SU-DHL-6 (cell line): ENCODE data around the gene TRIM61.

ENCODE experiments used
- H2AFZ ChIP-seq: fragments of 200-600 bp; sonication (generic); 2 replicates; pipeline ENCODE4 v1.6.1; 2014; ENCODE audit warnings: low read depth, mild to moderate bottlenecking, moderate library complexity, mixed read lengths, antibody characterized with exemption, low read length; ENCODE audit not compliant: severe bottlenecking
- H3F3A ChIP-seq: fragments of 200-600 bp; shearing (Covaris generic); 2 replicates; pipeline ENCODE4 v1.6.0; 2016; ENCODE audit warnings: antibody characterized with exemption, mild to moderate bottlenecking; ENCODE audit not compliant: insufficient read depth
- H3K27ac ChIP-seq: fragments of 200-600 bp; sonication (generic); 2 replicates; pipeline ENCODE4 v1.5.1; 2016; ENCODE audit warnings: low read depth, mild to moderate bottlenecking, low read length, moderate library complexity, mixed read lengths
- H3K27me3 ChIP-seq: fragments of 200-600 bp; sonication (generic), shearing (Covaris generic); 2 replicates; pipeline ENCODE4 v1.6.0; 2014; ENCODE audit warnings: mild to moderate bottlenecking, low read length
- H3K36me3 ChIP-seq: fragments of 200-600 bp; sonication (generic); 2 replicates; pipeline ENCODE4 v1.6.1; 2014; ENCODE audit warnings: mild to moderate bottlenecking, low read length, mixed read lengths
- H3K4me2 ChIP-seq: fragments of 300-600, 200-600 bp; shearing (Covaris generic), sonication (generic); 2 replicates; pipeline ENCODE4 v1.6.0; 2014; ENCODE audit warnings: low read length, low read depth, mild to moderate bottlenecking; ENCODE audit not compliant: poor library complexity, severe bottlenecking
- H3K4me3 ChIP-seq: fragments of 200-600 bp; sonication (generic); 2 replicates; pipeline ENCODE4 v1.5.1; 2014; ENCODE audit warnings: antibody characterized with exemption, low read length, mild to moderate bottlenecking, mixed read lengths; ENCODE audit not compliant: insufficient read depth, poor library complexity, severe bottlenecking
- H3K79me2 ChIP-seq: fragments of 200-600 bp; sonication (generic); 2 replicates; pipeline ENCODE4 v1.6.1; 2014; ENCODE audit warnings: mild to moderate bottlenecking, low read length, moderate library complexity; ENCODE audit not compliant: insufficient read depth
- H3K9ac ChIP-seq: fragments of 200-600 bp; sonication (generic); 2 replicates; pipeline ENCODE4 v1.7.0; 2014; ENCODE audit warnings: mild to moderate bottlenecking, low read length
- H3K9me2 ChIP-seq: fragments of 200-600 bp; sonication (generic); replicated peaks from 2 replicates; pipeline ENCODE4 v1.6.1; 2014; ENCODE audit warnings: low read length; ENCODE audit not compliant: insufficient read depth
- H3K9me3 ChIP-seq: fragments of 200-600 bp; sonication (generic); 2 replicates; pipeline ENCODE4 v1.6.1; 2014; ENCODE audit warnings: low read length, mixed read lengths; ENCODE audit not compliant: insufficient read depth
- H4K20me1 ChIP-seq: fragments of 200-600 bp; sonication (generic); 2 replicates; pipeline ENCODE4 v1.6.1; 2014; ENCODE audit warnings: low read depth, mild to moderate bottlenecking, antibody characterized with exemption, low read length, moderate library complexity, mixed read lengths
- CTCF ChIP-seq: fragments of 200-600 bp; sonication (generic); IDR thresholded peaks from one replicate; pipeline ENCODE4 v1.5.1; 2017; ENCODE audit warnings: antibody characterized with exemption, mild to moderate bottlenecking, low read length, moderate library complexity; ENCODE audit not compliant: insufficient read depth, poor library complexity, severe bottlenecking
- EZH2phosphoT487 ChIP-seq: fragments of 200-600 bp; sonication (generic), shearing (Covaris generic); conservative IDR thresholded peaks from 2 replicates; pipeline ENCODE4 v1.6.1; 2018; ENCODE audit warnings: mild to moderate bottlenecking, antibody characterized with exemption, low read length, moderate library complexity, mixed read lengths

Gene TRIM61

GRCh38 chr4:165009493-165010227 lies 32.2 kb upstream of the TRIM61 start:
- Histone ChIP-seq H2AFZ (no peak overlapping the region), H3K4me2 (no peak overlapping the region)

DNA sequence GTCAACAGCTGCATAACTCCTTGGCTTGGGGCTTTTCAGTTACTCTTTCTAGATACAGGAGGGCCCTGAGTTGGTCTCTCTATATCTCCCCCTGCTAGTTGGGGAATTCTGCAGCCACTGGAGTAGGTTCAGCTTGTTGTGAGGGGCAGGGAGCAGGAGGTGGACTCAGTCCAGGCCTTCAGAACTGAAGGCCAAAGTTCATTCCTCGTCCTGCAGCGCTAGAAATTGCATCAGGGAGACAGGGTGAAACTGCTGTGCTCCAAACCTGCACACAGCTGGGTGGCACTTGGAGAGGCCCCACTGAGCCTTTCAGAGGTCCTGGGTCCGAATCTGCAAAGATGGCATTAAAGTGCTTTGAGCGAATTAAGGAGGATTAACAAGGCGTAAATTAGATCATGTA lies 29.4 kb upstream of the TRIM61 start:
- H3F3A ChIP-seq: no peaks in the 10 kb centered on the region
- no peaks in the 10 kb centered on the region for H3K36me3 ChIP-seq
- no peaks in the 10 kb centered on the region for H4K20me1 ChIP-seq
- H3K4me2 ChIP-seq: no peak overlapping the region
- no peak overlapping the region for H3K4me3 ChIP-seq
- no peaks in the 10 kb centered on the region for H3K27me3 ChIP-seq
- no peaks in the 10 kb centered on the region for H3K79me2 ChIP-seq
- H3K9ac ChIP-seq: no peak overlapping the region
- TF ChIP-seq EZH2phosphoT487: no peak
- TF ChIP-seq CTCF: no peak
- no peak overlapping the region for H3K27ac ChIP-seq
- H3K9me2 ChIP-seq: no peaks in the 10 kb centered on the region
- H3K9me3 ChIP-seq: no peaks in the 10 kb centered on the region
- H2AFZ ChIP-seq: no peak overlapping the region

More at GRCh38 chr4:165009493-165010227, 32.2 kb upstream of the TRIM61 start:
- no peak overlapping the region for H3K27ac ChIP-seq
- no peak overlapping the region for H3K9ac ChIP-seq
- H3K4me3 ChIP-seq: no peak overlapping the region
- H3K9me2 ChIP-seq: no peaks in the 10 kb centered on the region
- H3F3A ChIP-seq: no peaks in the 10 kb centered on the region
- H3K36me3 ChIP-seq: no peaks in the 10 kb centered on the region
- TF ChIP-seq CTCF (no peak), EZH2phosphoT487 (no peak)
- H3K27me3 ChIP-seq: no peaks in the 10 kb centered on the region
- H3K9me3 ChIP-seq: no peaks in the 10 kb centered on the region
- H4K20me1 ChIP-seq: no peaks in the 10 kb centered on the region
- H3K79me2 ChIP-seq: no peaks in the 10 kb centered on the region

GRCh38 chr4:165006456-165006855 lies 29.0 kb upstream of the TRIM61 start:
- H3F3A ChIP-seq: no peaks in the 10 kb centered on the region

More at GRCh38 chr4:165006456-165006855, 29.0 kb upstream of the TRIM61 start:
- H3K27ac ChIP-seq: no peak overlapping the region
- H3K36me3 ChIP-seq: no peaks in the 10 kb centered on the region
- no peaks in the 10 kb centered on the region for H3K9me3 ChIP-seq
- TF ChIP-seq CTCF (no peak), EZH2phosphoT487 (no peak)
- no peaks in the 10 kb centered on the region for H4K20me1 ChIP-seq
- no peak overlapping the region for H3K4me3 ChIP-seq
- no peaks in the 10 kb centered on the region for H3K9me2 ChIP-seq
- H2AFZ ChIP-seq: no peak overlapping the region
- no peaks in the 10 kb centered on the region for H3K79me2 ChIP-seq
- H3K4me2 ChIP-seq: no peak overlapping the region
- no peak overlapping the region for H3K9ac ChIP-seq
- H3K27me3 ChIP-seq: no peaks in the 10 kb centered on the region
